Fibroblast of skin of left biceps (primary cell): ENCODE results near the gene PTPN9.

Experiments used
- DNase-seq, 2 experiments: peaks; one replicate each; pipeline ENCODE4 v3.0.0-alpha.2; 2013; ENCODE audit warnings: low read depth in 2 of 2

PTPN9 gene

DNA sequence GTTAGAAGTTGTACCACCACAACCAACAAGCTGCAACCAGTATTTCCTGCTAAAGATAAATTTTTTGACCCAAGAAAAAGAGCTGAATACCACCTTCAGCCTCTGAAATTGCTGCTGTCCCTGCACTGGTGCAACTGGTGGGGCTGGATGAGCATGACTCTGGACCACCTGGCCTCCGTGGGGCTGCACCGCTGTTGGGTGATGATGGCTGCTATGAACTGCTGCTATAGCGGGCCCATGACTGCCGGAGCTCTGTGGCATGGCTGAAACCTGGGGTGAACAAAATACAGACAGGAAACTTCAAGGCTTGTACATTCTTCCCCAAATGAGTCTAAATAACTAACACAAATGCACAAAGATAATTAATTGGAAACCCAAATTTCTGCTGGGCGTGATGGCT is 156.6 kb downstream of the PTPN9 start:
- no peak for DNase-seq

DNA sequence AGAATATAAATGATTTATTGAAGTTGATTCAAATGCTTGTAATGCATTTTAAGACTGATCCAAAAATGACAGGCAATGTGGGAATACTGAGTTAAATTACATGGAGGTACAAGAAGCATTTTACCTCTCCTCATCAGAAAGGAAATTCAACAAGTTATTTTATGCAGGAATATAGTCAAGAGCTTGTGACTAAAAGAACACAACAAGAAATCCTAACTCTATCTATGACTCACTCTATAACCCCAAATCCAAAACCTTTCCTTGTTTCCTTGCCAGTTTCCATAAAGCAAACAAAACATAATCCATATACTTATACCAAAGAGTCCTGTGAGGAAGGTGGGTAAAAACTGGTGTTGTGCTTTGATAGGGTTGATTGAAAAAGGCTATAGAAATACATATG is 158.4 kb downstream of the PTPN9 start:
- no peak for DNase-seq

DNA sequence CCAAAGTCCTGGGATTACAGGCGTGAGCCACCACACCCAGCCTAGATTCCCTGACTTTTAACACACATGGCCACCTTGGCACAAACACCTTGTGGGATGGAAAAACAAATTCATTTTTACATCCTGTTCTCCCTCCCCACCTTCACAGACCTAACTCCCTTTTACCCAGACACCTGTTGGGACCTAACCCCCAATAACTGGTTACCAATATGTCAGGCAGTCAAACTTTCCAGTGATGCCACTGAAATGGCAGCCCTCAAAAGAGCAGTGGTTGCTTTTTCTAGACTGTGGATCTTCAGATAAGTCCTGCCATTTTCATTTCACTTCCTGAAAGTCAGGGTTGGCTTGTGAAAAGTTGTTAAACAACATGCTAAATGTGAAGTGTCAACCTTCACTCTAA is 162.5 kb downstream of the PTPN9 start:
- DNase-seq = no peak
